GM23338 (cell line): Measurements from ENCODE around the gene DNAI2. TPM values are rescaled to one million over a fixed set of nuclear protein-coding genes. Genes with fewer than 3 reads are reported as not detected.

Source experiments
- ATAC-seq: fragments of 200-7000 bp; cut with Tn5 transposase; 3 replicates; pipeline ENCODE4 v1.9.1; 2020
- DNase-seq: peaks from one replicate; pipeline ENCODE4 v3.0.0-alpha.2; 2015; ENCODE audit warnings: low spot score
- H2AFZ ChIP-seq: fragments of 200-600 bp; sonication (generic); 2 replicates; pipeline ENCODE4 v1.8.0; 2016; ENCODE audit warnings: antibody characterized with exemption, mild to moderate bottlenecking, moderate library complexity
- H3F3A ChIP-seq: fragments of 200-600 bp; sonication (generic); replicated peaks from 2 replicates; pipeline ENCODE4 v1.8.0; 2017; ENCODE audit warnings: antibody characterized with exemption, mixed run types, low read depth
- H3K27ac ChIP-seq: fragments of 200-600 bp; sonication (generic); 2 replicates; pipeline ENCODE4 v1.6.1; 2016; ENCODE audit warnings: low read depth
- H3K27me3 ChIP-seq: fragments of 200-600 bp; sonication (generic); 2 replicates; pipeline ENCODE4 v1.8.0; 2016; ENCODE audit warnings: mild to moderate bottlenecking, mixed run types, moderate library complexity; ENCODE audit not compliant: insufficient read depth
- H3K36me3 ChIP-seq: fragments of 200-600 bp; sonication (generic); 2 replicates; pipeline ENCODE4 v1.8.0; 2016; ENCODE audit warnings: mild to moderate bottlenecking; ENCODE audit not compliant: insufficient read depth
- H3K4me1 ChIP-seq: fragments of 200-600 bp; sonication (generic); 2 replicates; pipeline ENCODE4 v1.8.0; 2016; ENCODE audit warnings: mild to moderate bottlenecking, moderate library complexity; ENCODE audit not compliant: insufficient read depth
- H3K4me2 ChIP-seq: fragments of 200-600 bp; sonication (generic); 2 replicates; pipeline ENCODE4 v1.7.1; 2017; ENCODE audit warnings: mixed run types
- H3K4me3 ChIP-seq: fragments of 200-600 bp; sonication (generic); 2 replicates; pipeline ENCODE4 v1.6.1; 2016; ENCODE audit warnings: mixed run types
- H3K79me2 ChIP-seq: fragments of 200-600 bp; sonication (generic); replicated peaks from 2 replicates; pipeline ENCODE4 v1.8.0; 2017; ENCODE audit warnings: mild to moderate bottlenecking; ENCODE audit not compliant: insufficient read depth
- H3K9me2 ChIP-seq: fragments of 200-600 bp; sonication (generic); 2 replicates; pipeline ENCODE4 v1.8.0; 2017; ENCODE audit not compliant: insufficient read depth
- H4K20me1 ChIP-seq: fragments of 200-600 bp; sonication (generic); replicated peaks from 2 replicates; pipeline ENCODE4 v1.8.0; 2017; ENCODE audit warnings: mild to moderate bottlenecking; ENCODE audit not compliant: insufficient read depth
- H3K27ac Mint-ChIP-seq: 2 replicates; pipeline ENCODE4 v1.8.0; 2020; ENCODE audit warnings: inconsistent platforms, mild to moderate bottlenecking, moderate library complexity, mixed read lengths
- H3K27me3 Mint-ChIP-seq: 3 replicates; pipeline ENCODE4 v1.8.0; 2022; ENCODE audit warnings: low read depth, mild to moderate bottlenecking, moderate library complexity, mixed read lengths, inconsistent platforms; ENCODE audit not compliant: insufficient read depth, poor library complexity
- H3K36me3 Mint-ChIP-seq: 3 replicates; pipeline ENCODE4 v1.8.0; 2021; ENCODE audit warnings: low read depth, mild to moderate bottlenecking, inconsistent platforms, moderate library complexity, mixed read lengths
- H3K4me1 Mint-ChIP-seq: 3 replicates; pipeline ENCODE4 v1.8.0; 2020; ENCODE audit warnings: mild to moderate bottlenecking, inconsistent platforms, mixed read lengths
- H3K4me3 Mint-ChIP-seq: 3 replicates; pipeline ENCODE4 v1.8.0; 2021; ENCODE audit warnings: moderate library complexity, mild to moderate bottlenecking, inconsistent platforms, mixed read lengths
- H3K9me3 Mint-ChIP-seq: 3 replicates; pipeline ENCODE4 v1.8.0; 2020; ENCODE audit warnings: moderate library complexity, mild to moderate bottlenecking, inconsistent platforms, mixed read lengths
- CREB1 ChIP-seq: fragments of 250-450 bp; sonication (Bioruptor Pico); IDR thresholded peaks from 2 replicates; pipeline ENCODE4 v1.5.0; 2020; ENCODE audit warnings: low read depth, mild to moderate bottlenecking, moderate library complexity
- CTCF ChIP-seq, 2 experiments: fragments of 200-600 bp in 1 of 2; sonication (generic) in 1 of 2; conservative IDR thresholded peaks; 2 replicates each; pipeline versions ENCODE4 v1.5.1 to v1.6.1; 2016 to 2017; ENCODE audit warnings: antibody characterized with exemption in 2 of 2, low read depth in 2 of 2, mild to moderate bottlenecking in 2 of 2, moderate library complexity in 1 of 2
- ETS1 ChIP-seq: IDR thresholded peaks from 2 replicates; pipeline ENCODE4 v1.6.1; 2016; ENCODE audit warnings: antibody characterized with exemption
- EZH2 ChIP-seq: fragments of 200-600 bp; sonication (generic); IDR thresholded peaks from one replicate; pipeline ENCODE4 v1.8.0; 2017; ENCODE audit warnings: antibody characterized with exemption, mild to moderate bottlenecking, low read depth; ENCODE audit not compliant: unreplicated experiment
- EZH2phosphoT487 ChIP-seq: fragments of 200-600 bp; sonication (generic); IDR thresholded peaks from one replicate; pipeline ENCODE4 v1.8.1; 2018; ENCODE audit warnings: antibody characterized with exemption; ENCODE audit not compliant: unreplicated experiment
- JUNB ChIP-seq: IDR thresholded peaks from one replicate; pipeline ENCODE4 v1.6.1; 2016; ENCODE audit warnings: antibody characterized with exemption; ENCODE audit not compliant: unreplicated experiment
- NANOG ChIP-seq: IDR thresholded peaks from 2 replicates; pipeline ENCODE4 v1.6.1; 2016; ENCODE audit warnings: antibody characterized with exemption, borderline replicate concordance
- REST ChIP-seq: IDR thresholded peaks from one replicate; pipeline ENCODE4 v1.6.1; 2018; ENCODE audit warnings: antibody characterized with exemption; ENCODE audit not compliant: unreplicated experiment
- ZNF114 ChIP-seq: fragments of 250-450 bp; sonication (Bioruptor Pico); IDR thresholded peaks from 2 replicates; pipeline ENCODE4 v1.5.0; 2020; ENCODE audit warnings: mild to moderate bottlenecking, moderate library complexity
- ZNF331 ChIP-seq: fragments of 250-450 bp; sonication (Bioruptor Pico); IDR thresholded peaks from 2 replicates; pipeline ENCODE4 v1.5.0; 2020; ENCODE audit warnings: low read depth, mild to moderate bottlenecking, moderate library complexity
- polyA plus RNA-seq: library from polyadenylated mRNA; unstranded; fragments of >200 nt; fragmentation: Nextera tagmentation; extraction: Ambion mirVana; gene quantifications from 2 replicates; pipeline ENCODE4 v1.2.1, GENCODE V29; 2016
- total RNA-seq: library from RNA; depleted of rRNA; stranded (reverse); fragments of >200 nt; shearing (Covaris generic); gene quantifications from 2 replicates; pipeline ENCODE4 v1.2.3, GENCODE V29; 2014

DNAI2 gene
- total and polyA plus RNA-seq, 2 experiments from 2014 or later, result 0.21 TPM; not detected in 1

- no peaks in the 10 kb centered on the region for H3K36me3 ChIP-seq
- no peak overlapping the region for H3K27ac Mint-ChIP-seq
- H3K4me3 Mint-ChIP-seq, result no peak overlapping the region
- no peak overlapping the region for H2AFZ ChIP-seq
- no peaks in the 10 kb centered on the region for H4K20me1 ChIP-seq
- H3K4me3 ChIP-seq, result no peak overlapping the region
- ATAC-seq (no peak), DNase-seq (no peak)
- H3K27ac ChIP-seq, result no peak overlapping the region
- peaks cover 35% of the 10 kb centered on the region for H3K4me1 Mint-ChIP-seq
- 0 out of 2 replicates have a peak, but pooled peaks cover 4% of the 10 kb centered on the region for H3F3A ChIP-seq
- peaks cover 23% of the 10 kb centered on the region for H3K27me3 Mint-ChIP-seq
- no peaks in the 10 kb centered on the region for H3K9me2 ChIP-seq
- no peak overlapping the region for H3K4me2 ChIP-seq
- peaks cover 11% of the 10 kb centered on the region for H3K36me3 Mint-ChIP-seq
- H3K27me3 ChIP-seq, result no peaks in the 10 kb centered on the region
- H3K9me3 Mint-ChIP-seq, result peaks cover 15% of the 10 kb centered on the region
- TF ChIP-seq ETS1 (no peak), EZH2phosphoT487 (no peak), CREB1 (CRISPR knock-in tag) (no peak), CTCF (conservative IDR thresholded peaks at IDR 0.05; ENCODE audit: low read depth in 2 of 2) (no peak), REST (no peak), JUNB (no peak), ZNF114 (CRISPR knock-in tag) (no peak)
- H3K79me2 ChIP-seq, result no peaks in the 10 kb centered on the region
- peaks cover 12% of the 10 kb centered on the region for H3K4me1 ChIP-seq
These were observed 32.2 kb upstream of the DNAI2 start for GRCh38 chr17:74241847-74242246.

- Histone ChIP-seq H3K4me3 (no peak overlapping the region), H4K20me1 (no peaks in the 10 kb centered on the region), H3F3A (0 out of 2 replicates have a peak, but pooled peaks cover 4% of the 10 kb centered on the region), H3K27me3 (no peaks in the 10 kb centered on the region), H3K4me2 (no peak overlapping the region), H3K36me3 (no peaks in the 10 kb centered on the region), H3K27ac (no peak overlapping the region), H3K9me2 (no peaks in the 10 kb centered on the region), H3K4me1 (peaks cover 12% of the 10 kb centered on the region), H3K79me2 (no peaks in the 10 kb centered on the region), H2AFZ (no peak overlapping the region)
- Mint-ChIP-seq H3K4me1 (peaks cover 35% of the 10 kb centered on the region), H3K36me3 (peaks cover 14% of the 10 kb centered on the region), H3K27ac (no peak overlapping the region), H3K9me3 (peaks cover 22% of the 10 kb centered on the region), H3K4me3 (no peak overlapping the region), H3K27me3 (peaks cover 24% of the 10 kb centered on the region)
- ATAC-seq (no peak), DNase-seq (no peak)
- no peak for TF ChIP-seq ZNF331
- no peak for TF ChIP-seq JUNB
- no peak for TF ChIP-seq NANOG
- no peak for TF ChIP-seq EZH2
- TF ChIP-seq ZNF114 (CRISPR knock-in tag), result no peak
- no peak for TF ChIP-seq EZH2phosphoT487
These were observed 30.9 kb upstream of the DNAI2 start for GRCh38 chr17:74243013-74243755.
